HEK293 (cell line): ENCODE measurements around the gene MSI2.

Experiments
- CTCF ChIP-seq: fragments of 450-650 bp; formaldehyde crosslinking; IDR thresholded peaks from 2 replicates; pipeline ENCODE4 v1.5.1; 2016; ENCODE audit warnings: missing biosample characterization, missing genetic modification characterization
- RBAK ChIP-seq: fragments of 450-650 bp; formaldehyde crosslinking; IDR thresholded peaks from 2 replicates; pipeline ENCODE4 v1.5.1; 2016; ENCODE audit warnings: missing biosample characterization, missing genetic modification characterization
- ZNF514 ChIP-seq: fragments of 450-650 bp; formaldehyde crosslinking; IDR thresholded peaks from 2 replicates; pipeline ENCODE4 v1.5.1; 2016; ENCODE audit warnings: missing biosample characterization, missing genetic modification characterization
- ZNF768 ChIP-seq: fragments of 450-650 bp; formaldehyde crosslinking; IDR thresholded peaks from 2 replicates; pipeline ENCODE4 v1.5.1; 2018; ENCODE audit warnings: missing biosample characterization, mild to moderate bottlenecking, missing genetic modification characterization
- ZNF776 ChIP-seq: fragments of 450-650 bp; formaldehyde crosslinking; IDR thresholded peaks from 2 replicates; pipeline ENCODE4 v1.5.0; 2017; ENCODE audit warnings: missing biosample characterization, missing genetic modification characterization, borderline replicate concordance

- no peak for TF ChIP-seq ZNF776 (tag by site-specific recombination)
- no peak for TF ChIP-seq ZNF768 (tag by site-specific recombination)
- TF ChIP-seq RBAK (tag by site-specific recombination): no peak
- TF ChIP-seq ZNF514 (tag by site-specific recombination): no peak
- TF ChIP-seq CTCF (tag by site-specific recombination): no peak
Observed at GRCh38 chr17:57328109-57328882, 72.0 kb downstream of the MSI2 start.
